IMR-90 (cell line): Measurements from ENCODE around the gene CPXM2. TPM values are rescaled to one million over a fixed set of nuclear protein-coding genes. Genes with fewer than 3 reads are reported as not detected.

Experiments
- ATAC-seq: fragments of 200-7000 bp; cut with Tn5 transposase; 2 replicates; pipeline ENCODE4 v1.9.1; 2020; ENCODE audit warnings: low read depth, mild to moderate bottlenecking, moderate library complexity
- BruUV-seq: library from RNA; stranded (reverse); fragments of 400-500 nt; replicated peaks from 2 replicates; lab custom pipeline; 2021; lab: Mats Ljungman, UMichigan
- CTCF ChIA-PET: fragments of 300-600 bp; formaldehyde crosslinking; extraction: SDS; loops from one replicate; lab custom pipeline; 2021; ENCODE audit warnings: antibody characterized with exemption; lab: Yijun Ruan, JAX
- POLR2A ChIA-PET: fragments of 300-600 bp; sonication (Branson Sonifier 250); formaldehyde crosslinking; loops from one replicate; lab custom pipeline; 2022; ENCODE audit warnings: antibody characterized with exemption; ENCODE audit not compliant: unreplicated experiment; lab: Charles Lee
- DNase-seq: peaks from one replicate; pipeline ENCODE4 v3.0.0; 2013
- H2AFZ ChIP-seq: replicated peaks from 2 replicates; pipeline ENCODE3; 2013; ENCODE audit warnings: low read length, mild to moderate bottlenecking; ENCODE audit not compliant: poor library complexity
- H2AK5ac ChIP-seq: 2 replicates; pipeline ENCODE4 v1.6.1; 2013; ENCODE audit warnings: low read depth, low read length, inconsistent platforms
- H2AK9ac ChIP-seq: replicated peaks from 2 replicates; pipeline ENCODE3; 2013; ENCODE audit warnings: mild to moderate bottlenecking, low read depth, low read length, moderate library complexity; ENCODE audit not compliant: poor library complexity
- H2BK120ac ChIP-seq: 2 replicates; pipeline ENCODE4 v1.6.1; 2013; ENCODE audit warnings: low read depth, low read length, inconsistent platforms
- H2BK15ac ChIP-seq: 3 replicates; pipeline ENCODE4 v1.6.1; 2013; ENCODE audit warnings: low read depth, low read length, inconsistent platforms
- H2BK20ac ChIP-seq: 2 replicates; pipeline ENCODE4 v1.6.1; 2013; ENCODE audit warnings: low read depth, mild to moderate bottlenecking, inconsistent platforms, low read length, moderate library complexity
- H2BK5ac ChIP-seq: 2 replicates; pipeline ENCODE4 v1.6.1; 2013; ENCODE audit warnings: mild to moderate bottlenecking, low read depth, low read length, inconsistent platforms; ENCODE audit not compliant: poor library complexity, severe bottlenecking
- H3K14ac ChIP-seq: replicated peaks from 2 replicates; pipeline ENCODE4 v1.6.1; 2013; ENCODE audit warnings: low read depth, low read length, inconsistent platforms
- H3K18ac ChIP-seq: 2 replicates; pipeline ENCODE4 v1.6.1; 2013; ENCODE audit warnings: low read depth, low read length, control low read depth
- H3K23ac ChIP-seq: 2 replicates; pipeline ENCODE4 v1.6.1; 2013; ENCODE audit warnings: low read depth, low read length, inconsistent platforms
- H3K27ac ChIP-seq: 2 replicates; pipeline ENCODE4 v1.5.1; 2013; ENCODE audit warnings: mild to moderate bottlenecking, control low read depth, low read length; ENCODE audit not compliant: insufficient read depth
- H3K27me3 ChIP-seq: 2 replicates; pipeline ENCODE4 v1.6.1; 2013; ENCODE audit warnings: low read length; ENCODE audit not compliant: control insufficient read depth, insufficient read depth
- H3K36me3 ChIP-seq: 2 replicates; pipeline ENCODE4 v1.6.1; 2013; ENCODE audit warnings: low read length, mixed read lengths; ENCODE audit not compliant: control insufficient read depth, insufficient read depth
- H3K4ac ChIP-seq: 2 replicates; pipeline ENCODE4 v1.6.1; 2013; ENCODE audit warnings: low read depth, low read length, inconsistent platforms
- H3K4me1 ChIP-seq: 2 replicates; pipeline ENCODE4 v1.6.1; 2013; ENCODE audit warnings: low read length, mixed read lengths; ENCODE audit not compliant: control insufficient read depth, insufficient read depth
- H3K4me2 ChIP-seq: 2 replicates; pipeline ENCODE4 v1.6.1; 2013; ENCODE audit warnings: low read depth, mild to moderate bottlenecking, control low read depth, low read length, moderate library complexity
- H3K4me3 ChIP-seq: 2 replicates; pipeline ENCODE4 v1.5.1; 2013; ENCODE audit warnings: low read depth, mild to moderate bottlenecking, control low read depth, low read length, moderate library complexity; ENCODE audit not compliant: insufficient read depth
- H3K56ac ChIP-seq: 2 replicates; pipeline ENCODE4 v1.6.1; 2013; ENCODE audit warnings: low read length, inconsistent platforms; ENCODE audit not compliant: insufficient read depth; ENCODE audit errors: extremely low read depth
- H3K79me1 ChIP-seq, 2 experiments: 2 replicates each; pipeline ENCODE4 v1.6.1; 2013; ENCODE audit warnings: low read length in 2 of 2, inconsistent platforms in 1 of 2, low read depth in 1 of 2
- H3K9ac ChIP-seq: 2 replicates; pipeline ENCODE4 v1.6.1; 2013; ENCODE audit warnings: low read depth, low read length, control low read depth
- H3K9me1 ChIP-seq: 2 replicates; pipeline ENCODE4 v1.6.1; 2013; ENCODE audit warnings: low read length, inconsistent platforms; ENCODE audit not compliant: insufficient read depth
- H3K9me3 ChIP-seq: 2 replicates; pipeline ENCODE4 v1.6.1; 2013; ENCODE audit warnings: low read length; ENCODE audit not compliant: control insufficient read depth, insufficient read depth
- H4K20me1 ChIP-seq: 2 replicates; pipeline ENCODE4 v1.6.1; 2013; ENCODE audit warnings: low read length, inconsistent platforms; ENCODE audit not compliant: insufficient read depth
- H4K5ac ChIP-seq: 2 replicates; pipeline ENCODE4 v1.6.1; 2013; ENCODE audit warnings: mild to moderate bottlenecking, low read depth, low read length, control low read depth
- H4K8ac ChIP-seq, 2 experiments: 2 replicates each; pipeline ENCODE4 v1.6.1; 2013; ENCODE audit warnings: low read depth in 2 of 2, low read length in 2 of 2, control low read depth in 1 of 2, inconsistent platforms in 1 of 2
- H4K91ac ChIP-seq: 2 replicates; pipeline ENCODE4 v1.6.1; 2013; ENCODE audit warnings: low read depth, low read length, inconsistent platforms; ENCODE audit not compliant: insufficient read depth
- BHLHE40 ChIP-seq: fragments of 150-350 bp; IDR thresholded peaks from 2 replicates; pipeline ENCODE4 v1.6.1; 2016; ENCODE audit warnings: mild to moderate bottlenecking, low read depth, low read length
- CEBPB ChIP-seq: IDR thresholded peaks from 2 replicates; pipeline ENCODE4 v1.6.1; 2012; ENCODE audit warnings: low read depth, low read length, improper control_type of control experiment
- CHD1 ChIP-seq: IDR thresholded peaks from 2 replicates; pipeline ENCODE4 v1.6.1; 2012; ENCODE audit warnings: low read depth, low read length, improper control_type of control experiment
- ELK1 ChIP-seq: fragments of 150-350 bp; IDR thresholded peaks from 2 replicates; pipeline ENCODE4 v1.6.1; 2016; ENCODE audit warnings: low read depth, mild to moderate bottlenecking, low read length, moderate library complexity, borderline replicate concordance
- FOS ChIP-seq: fragments of 150-350 bp; IDR thresholded peaks from 2 replicates; pipeline ENCODE4 v1.6.1; 2016; ENCODE audit warnings: low read depth, low read length
- MAFK ChIP-seq: IDR thresholded peaks from 2 replicates; pipeline ENCODE4 v1.6.1; 2012; ENCODE audit warnings: low read depth, low read length, improper control_type of control experiment
- MAZ ChIP-seq: IDR thresholded peaks from 2 replicates; pipeline ENCODE4 v1.6.1; 2012; ENCODE audit warnings: low read depth, mild to moderate bottlenecking, low read length, improper control_type of control experiment, moderate library complexity, borderline replicate concordance
- MXI1 ChIP-seq: IDR thresholded peaks from 2 replicates; pipeline ENCODE4 v1.6.1; 2012; ENCODE audit warnings: low read depth, mild to moderate bottlenecking, low read length, moderate library complexity, borderline replicate concordance
- NFE2L2 ChIP-seq: fragments of 150-350 bp; IDR thresholded peaks from 2 replicates; pipeline ENCODE4 v1.6.1; 2016; ENCODE audit warnings: low read depth, mild to moderate bottlenecking, low read length
- POLR2A ChIP-seq: IDR thresholded peaks from 2 replicates; pipeline ENCODE4 v1.6.1; 2012; ENCODE audit warnings: mild to moderate bottlenecking, low read depth, low read length
- RAD21 ChIP-seq: IDR thresholded peaks from 2 replicates; pipeline ENCODE4 v1.6.1; 2012; ENCODE audit warnings: low read length, improper control_type of control experiment
- RCOR1 ChIP-seq: IDR thresholded peaks from 2 replicates; pipeline ENCODE4 v1.6.1; 2012; ENCODE audit warnings: mild to moderate bottlenecking, low read length, improper control_type of control experiment; ENCODE audit not compliant: insufficient replicate concordance
- RFX5 ChIP-seq: IDR thresholded peaks from 2 replicates; pipeline ENCODE4 v1.8.0; 2012; ENCODE audit warnings: low read depth, mild to moderate bottlenecking, low read length, moderate library complexity
- SMC3 ChIP-seq: fragments of 150-350 bp; IDR thresholded peaks from 2 replicates; pipeline ENCODE4 v1.6.1; 2016; ENCODE audit warnings: low read depth, mild to moderate bottlenecking, antibody characterized with exemption, low read length, moderate library complexity
- USF2 ChIP-seq: fragments of 150-350 bp; IDR thresholded peaks from 2 replicates; pipeline ENCODE4 v1.6.1; 2017; ENCODE audit warnings: mild to moderate bottlenecking, antibody characterized with exemption, low read length, low read depth
- WGBS, 2 experiments: methylation state at CpG; one replicate each; pipeline versions ENCODE4 v1.1.5 to v1.1.7; 2013; ENCODE audit warnings: missing lambda C conversion rate in 2 of 2; ENCODE audit not compliant: insufficient read length in 1 of 2; ENCODE audit errors: extremely low coverage in 2 of 2; 5-methylcytosine and 5-hydroxymethylcytosine counted together
- dilution Hi-C: fragments of 300-500 bp; cut with HindIII; formaldehyde crosslinking; loops from one replicate; pipeline ENCODE4 v1.14.3; 2018; ENCODE audit warnings: low sequenced_read_pairs; ENCODE audit not compliant: unreplicated experiment
- in situ Hi-C: fragments of 300-500 bp; cut with MboI; formaldehyde crosslinking; loops from 3 replicates; pipeline ENCODE4 v1.14.3; 2019; ENCODE audit warnings: low sequenced_read_pairs, inconsistent platforms, mixed read lengths
- intact Hi-C: fragments of 100-400 bp; cut with micrococcal nuclease; formaldehyde crosslinking; loops from 2 replicates; pipeline ENCODE4 v1.10.0; 2022
- polyA plus RNA-seq, 3 experiments: library from polyadenylated mRNA; depleted of rRNA; stranded (reverse); fragments of >200 nt; gene quantifications; 2 replicates each; pipeline ENCODE4 v1.2.3, GENCODE V29; 2012; ENCODE audit warnings: low replicate concordance in 1 of 3
- total RNA-seq: library from RNA; depleted of rRNA; stranded (reverse); fragments of >200 nt; gene quantifications from 2 replicates; pipeline ENCODE4 v1.2.3, GENCODE V29; 2012
- TF ChIP-seq, protein P1 (sequence below): conservative IDR thresholded peaks from 2 replicates; pipeline ENCODE4 v1.5.1; 2012; ENCODE audit warnings: mild to moderate bottlenecking, low read depth, low read length, improper control_type of control experiment

Gene CPXM2
- total and polyA plus RNA-seq, 2 of the 4 experiments (the other 2 are of a cell fraction), result not detected

- dilution Hi-C loops (no loop called here), intact Hi-C loops (no loop called here), in situ Hi-C loops (no loop called here)
- Histone ChIP-seq H4K8ac (no peak overlapping the region), H2BK120ac (no peak overlapping the region), H2AFZ (no peak overlapping the region), H2BK20ac (no peak overlapping the region), H2BK15ac (no peak overlapping the region), H3K56ac (no peak overlapping the region), H3K9me3 (peaks cover 38% of the 10 kb centered on the region), H3K4ac (no peak overlapping the region), H3K4me1 (no peaks in the 10 kb centered on the region), H4K20me1 (no peaks in the 10 kb centered on the region), H3K79me1 (no peaks in the 10 kb centered on the region), H3K9me1 (no peaks in the 10 kb centered on the region), H3K18ac (no peak overlapping the region), H4K91ac (no peak overlapping the region), H2AK5ac (no peak overlapping the region), H3K23ac (no peak overlapping the region), H2BK5ac (no peak overlapping the region), H3K4me3 (no peak overlapping the region), H3K27ac (no peak overlapping the region), H4K5ac (no peak overlapping the region), H3K9ac (no peak overlapping the region), H3K27me3 (no peaks in the 10 kb centered on the region), H3K14ac (no peak overlapping the region), H3K36me3 (no peaks in the 10 kb centered on the region), H2AK9ac (no peak overlapping the region), H3K4me2 (no peak overlapping the region)
- no peak for DNase-seq
- TF ChIP-seq RAD21, result no peak
- TF ChIP-seq MAZ, result no peak
- TF ChIP-seq POLR2A, result no peak
- no peak for TF ChIP-seq RCOR1
- no peak for TF ChIP-seq NFE2L2
- no peak for TF ChIP-seq ELK1
- no peak for TF ChIP-seq MXI1
- TF ChIP-seq CHD1, result no peak
- TF ChIP-seq FOS, result no peak
- TF ChIP-seq, protein P1, sequence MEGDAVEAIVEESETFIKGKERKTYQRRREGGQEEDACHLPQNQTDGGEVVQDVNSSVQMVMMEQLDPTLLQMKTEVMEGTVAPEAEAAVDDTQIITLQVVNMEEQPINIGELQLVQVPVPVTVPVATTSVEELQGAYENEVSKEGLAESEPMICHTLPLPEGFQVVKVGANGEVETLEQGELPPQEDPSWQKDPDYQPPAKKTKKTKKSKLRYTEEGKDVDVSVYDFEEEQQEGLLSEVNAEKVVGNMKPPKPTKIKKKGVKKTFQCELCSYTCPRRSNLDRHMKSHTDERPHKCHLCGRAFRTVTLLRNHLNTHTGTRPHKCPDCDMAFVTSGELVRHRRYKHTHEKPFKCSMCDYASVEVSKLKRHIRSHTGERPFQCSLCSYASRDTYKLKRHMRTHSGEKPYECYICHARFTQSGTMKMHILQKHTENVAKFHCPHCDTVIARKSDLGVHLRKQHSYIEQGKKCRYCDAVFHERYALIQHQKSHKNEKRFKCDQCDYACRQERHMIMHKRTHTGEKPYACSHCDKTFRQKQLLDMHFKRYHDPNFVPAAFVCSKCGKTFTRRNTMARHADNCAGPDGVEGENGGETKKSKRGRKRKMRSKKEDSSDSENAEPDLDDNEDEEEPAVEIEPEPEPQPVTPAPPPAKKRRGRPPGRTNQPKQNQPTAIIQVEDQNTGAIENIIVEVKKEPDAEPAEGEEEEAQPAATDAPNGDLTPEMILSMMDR, result no peak
- no peak for TF ChIP-seq BHLHE40
- TF ChIP-seq SMC3, result no peak
- no peak for TF ChIP-seq RFX5
- TF ChIP-seq USF2, result no peak
- no peak for TF ChIP-seq CEBPB
- no peak for TF ChIP-seq MAFK
- BruUV-seq, result no TSS peak
- no peak for ATAC-seq
- CTCF ChIA-PET, result no interaction called here
- WGBS, 2 experiments, result no CpG with 5 or more reads among the region's 5 CpGs
- POLR2A ChIA-PET, result no interaction called here
Measured at GRCh38 chr10:123782549-123782948, 109.1 kb downstream of the CPXM2 start.
